Neural cell (in vitro differentiated cells): ENCODE results near the gene C9orf57. TPM values are rescaled to one million over a fixed set of nuclear protein-coding genes. Genes with fewer than 3 reads are reported as not detected.

Experiments
- H2AFZ ChIP-seq: fragments of 200-600, 300-800 bp; sonication (generic), shearing (Covaris generic); 2 replicates; pipeline ENCODE4 v1.6.0; 2014; ENCODE audit warnings: low read depth, mild to moderate bottlenecking, antibody characterized with exemption, low read length, moderate library complexity
- H3F3A ChIP-seq: fragments of 200-600 bp; shearing (Covaris generic); 2 replicates; pipeline ENCODE4 v1.6.1; 2016; ENCODE audit warnings: mild to moderate bottlenecking, moderate library complexity, mixed read lengths, antibody characterized with exemption, low read length; ENCODE audit not compliant: insufficient read depth, poor library complexity, severe bottlenecking
- H3K27ac ChIP-seq: fragments of 200-600, 300-800 bp; sonication (generic), shearing (Covaris generic); 2 replicates; pipeline ENCODE4 v1.5.1; 2014; ENCODE audit warnings: mild to moderate bottlenecking, low read length, moderate library complexity
- H3K27me3 ChIP-seq: fragments of 300-800, 200-600 bp; sonication (generic), shearing (Covaris generic); 2 replicates; pipeline ENCODE4 v1.6.0; 2014; ENCODE audit warnings: mild to moderate bottlenecking, low read depth, low read length, moderate library complexity; ENCODE audit not compliant: insufficient read depth
- H3K36me3 ChIP-seq: fragments of 300-800, 200-600 bp; sonication (generic), shearing (Covaris generic); 2 replicates; pipeline ENCODE4 v1.5.1; 2014; ENCODE audit warnings: mild to moderate bottlenecking, antibody characterized with exemption, low read length, moderate library complexity; ENCODE audit not compliant: insufficient read depth
- H3K4me2 ChIP-seq: fragments of 300-800, 200-600 bp; sonication (generic), shearing (Covaris generic); 2 replicates; pipeline ENCODE4 v1.6.0; 2014; ENCODE audit warnings: mild to moderate bottlenecking, low read length
- H3K4me3 ChIP-seq: fragments of 300-800, 200-600 bp; sonication (generic), shearing (Covaris generic); 2 replicates; pipeline ENCODE4 v1.5.1; 2014; ENCODE audit warnings: mild to moderate bottlenecking, low read length, moderate library complexity
- H3K79me2 ChIP-seq: fragments of 200-600 bp; shearing (Covaris generic); replicated peaks from 2 replicates; pipeline ENCODE4 v1.6.0; 2014; ENCODE audit warnings: mild to moderate bottlenecking, low read length, moderate library complexity; ENCODE audit not compliant: insufficient read depth
- H3K9ac ChIP-seq: fragments of 300-800, 200-600 bp; sonication (generic), shearing (Covaris generic); 2 replicates; pipeline ENCODE4 v1.6.1; 2016; ENCODE audit warnings: mild to moderate bottlenecking, low read length, mixed read lengths
- H3K9me2 ChIP-seq: fragments of 200-600 bp; shearing (Covaris generic); 2 replicates; pipeline ENCODE4 v1.6.1; 2016; ENCODE audit warnings: mild to moderate bottlenecking, low read length, mixed read lengths; ENCODE audit not compliant: insufficient read depth
- H3K9me3 ChIP-seq: fragments of 200-600, 300-800 bp; sonication (generic), shearing (Covaris generic); 2 replicates; pipeline ENCODE4 v1.6.1; 2016; ENCODE audit warnings: mild to moderate bottlenecking, mixed run types, low read length, moderate library complexity, mixed read lengths
- H4K20me1 ChIP-seq: fragments of 200-600 bp; shearing (Covaris generic); 2 replicates; pipeline ENCODE4 v1.6.1; 2016; ENCODE audit warnings: mild to moderate bottlenecking, mixed run types; ENCODE audit not compliant: insufficient read depth
- EP300 ChIP-seq: fragments of 450-650 bp; conservative IDR thresholded peaks from 2 replicates; pipeline ENCODE4 v1.6.1; 2014; ENCODE audit warnings: antibody characterized with exemption, mild to moderate bottlenecking, moderate library complexity; ENCODE audit not compliant: poor library complexity, severe bottlenecking
- EZH2 ChIP-seq: fragments of 200-600, 300-800 bp; shearing (Covaris generic), sonication (generic); IDR thresholded peaks from 2 replicates; pipeline ENCODE4 v1.6.1; 2014; ENCODE audit warnings: antibody characterized with exemption, low read length, borderline replicate concordance, mild to moderate bottlenecking; ENCODE audit not compliant: insufficient read depth, poor library complexity, severe bottlenecking
- MXI1 ChIP-seq: fragments of 450-650 bp; conservative IDR thresholded peaks from 2 replicates; pipeline ENCODE4 v1.6.1; 2014; ENCODE audit warnings: antibody characterized with exemption, mild to moderate bottlenecking; ENCODE audit not compliant: poor library complexity, severe bottlenecking
- POLR2AphosphoS5 ChIP-seq: IDR thresholded peaks from 2 replicates; pipeline ENCODE4 v1.6.1; 2012
- RAD21 ChIP-seq: fragments of 450-650 bp; conservative IDR thresholded peaks from 2 replicates; pipeline ENCODE4 v1.6.1; 2014; ENCODE audit warnings: antibody characterized with exemption, mild to moderate bottlenecking, moderate library complexity
- SMC3 ChIP-seq: fragments of 450-650 bp; conservative IDR thresholded peaks from 2 replicates; pipeline ENCODE4 v1.6.1; 2014; ENCODE audit warnings: antibody characterized with exemption, mild to moderate bottlenecking, moderate library complexity; ENCODE audit not compliant: poor library complexity
- TAF1 ChIP-seq: IDR thresholded peaks from 2 replicates; pipeline ENCODE4 v1.6.1; 2012; ENCODE audit warnings: low read depth
- polyA plus RNA-seq: library from polyadenylated mRNA; depleted of rRNA; stranded (reverse); fragments of >200 nt; gene quantifications from 2 replicates; pipeline ENCODE4 v1.2.3, GENCODE V29; 2014
- TF ChIP-seq, protein P1 (sequence below): IDR thresholded peaks from 2 replicates; pipeline ENCODE4 v1.6.1; 2012; ENCODE audit warnings: borderline replicate concordance
- TF ChIP-seq, protein P2 (sequence below): fragments of 450-650 bp; IDR thresholded peaks from 2 replicates; pipeline ENCODE4 v1.5.1; 2014; ENCODE audit warnings: antibody characterized with exemption, mild to moderate bottlenecking, moderate library complexity; ENCODE audit not compliant: poor library complexity, severe bottlenecking

The C9orf57 gene
- polyA plus RNA-seq, 1 donor from 2014 or later = not detected

DNA sequence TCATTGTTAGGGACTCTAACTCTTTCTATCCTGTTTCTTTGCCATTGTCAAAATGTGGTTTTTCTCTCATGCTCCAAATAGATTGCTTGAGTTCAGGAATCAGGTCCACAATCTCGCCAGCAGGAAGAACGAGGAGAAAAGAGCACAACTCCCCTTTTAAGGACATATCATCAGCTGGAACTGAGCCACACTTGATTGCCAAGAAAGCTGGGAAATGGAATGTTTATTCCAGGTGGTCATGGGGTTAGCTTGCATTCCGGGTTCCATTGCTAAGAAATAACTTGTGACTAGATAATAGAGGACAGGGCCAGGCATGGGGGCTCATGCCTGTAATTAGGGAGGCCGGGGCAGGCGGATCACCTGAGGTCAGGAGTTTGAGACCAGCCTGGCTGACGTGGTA is 32.4 kb upstream of the C9orf57 start:
- Histone ChIP-seq H4K20me1 (no peaks in the 10 kb centered on the region), H3K27me3 (no peaks in the 10 kb centered on the region), H3K27ac (no peak overlapping the region), H3K79me2 (no peaks in the 10 kb centered on the region), H3K9me2 (no peaks in the 10 kb centered on the region), H3K4me3 (no peak overlapping the region), H3K36me3 (no peaks in the 10 kb centered on the region), H2AFZ (no peak overlapping the region), H3K9me3 (no peaks in the 10 kb centered on the region), H3F3A (no peaks in the 10 kb centered on the region), H3K4me2 (no peak overlapping the region), H3K9ac (no peak overlapping the region)
- TF ChIP-seq SMC3 = no peak
- no peak for TF ChIP-seq POLR2AphosphoS5
- TF ChIP-seq TAF1 = no peak

DNA sequence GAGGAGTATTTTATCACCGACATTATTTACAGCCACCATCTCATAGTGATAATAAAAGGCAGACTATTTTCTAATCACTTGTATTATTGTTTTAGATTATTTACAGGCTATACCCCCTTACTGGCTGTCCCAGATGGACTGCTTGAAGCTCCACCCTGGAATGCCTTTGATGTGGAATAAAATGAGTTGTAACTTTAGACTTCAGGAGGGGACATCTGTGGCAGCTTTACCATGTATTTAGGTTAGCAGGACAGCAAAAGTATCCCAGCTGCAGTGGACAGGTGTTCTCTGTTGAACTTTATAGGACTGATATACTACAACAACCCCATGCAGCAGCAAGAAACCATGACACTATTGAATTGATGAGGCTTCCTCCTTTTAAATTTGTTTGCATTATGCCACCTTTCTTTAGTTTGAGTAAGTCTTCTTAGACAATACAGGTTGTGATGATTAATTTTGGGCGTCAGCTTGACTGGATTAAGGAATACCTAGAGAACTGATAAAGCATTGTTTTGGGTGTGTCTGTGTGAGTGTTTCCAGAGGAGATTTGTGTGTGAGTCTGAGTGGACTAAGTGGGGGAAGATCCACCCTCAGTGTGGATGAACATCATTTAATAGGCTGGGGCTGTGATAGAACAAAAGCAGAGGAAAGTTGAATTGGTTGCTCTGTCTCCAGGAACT is 29.2 kb upstream of the C9orf57 start:
- Histone ChIP-seq H3F3A (no peaks in the 10 kb centered on the region), H3K27ac (no peak overlapping the region), H3K27me3 (no peaks in the 10 kb centered on the region), H3K36me3 (no peaks in the 10 kb centered on the region), H4K20me1 (no peaks in the 10 kb centered on the region), H2AFZ (no peak overlapping the region), H3K4me3 (no peak overlapping the region), H3K9ac (no peak overlapping the region), H3K9me2 (no peaks in the 10 kb centered on the region), H3K9me3 (no peaks in the 10 kb centered on the region), H3K79me2 (no peaks in the 10 kb centered on the region), H3K4me2 (no peak overlapping the region)
- no peak for TF ChIP-seq EP300
- TF ChIP-seq SMC3 = no peak
- no peak for TF ChIP-seq MXI1
- no peak for TF ChIP-seq TAF1
- TF ChIP-seq, protein P1, sequence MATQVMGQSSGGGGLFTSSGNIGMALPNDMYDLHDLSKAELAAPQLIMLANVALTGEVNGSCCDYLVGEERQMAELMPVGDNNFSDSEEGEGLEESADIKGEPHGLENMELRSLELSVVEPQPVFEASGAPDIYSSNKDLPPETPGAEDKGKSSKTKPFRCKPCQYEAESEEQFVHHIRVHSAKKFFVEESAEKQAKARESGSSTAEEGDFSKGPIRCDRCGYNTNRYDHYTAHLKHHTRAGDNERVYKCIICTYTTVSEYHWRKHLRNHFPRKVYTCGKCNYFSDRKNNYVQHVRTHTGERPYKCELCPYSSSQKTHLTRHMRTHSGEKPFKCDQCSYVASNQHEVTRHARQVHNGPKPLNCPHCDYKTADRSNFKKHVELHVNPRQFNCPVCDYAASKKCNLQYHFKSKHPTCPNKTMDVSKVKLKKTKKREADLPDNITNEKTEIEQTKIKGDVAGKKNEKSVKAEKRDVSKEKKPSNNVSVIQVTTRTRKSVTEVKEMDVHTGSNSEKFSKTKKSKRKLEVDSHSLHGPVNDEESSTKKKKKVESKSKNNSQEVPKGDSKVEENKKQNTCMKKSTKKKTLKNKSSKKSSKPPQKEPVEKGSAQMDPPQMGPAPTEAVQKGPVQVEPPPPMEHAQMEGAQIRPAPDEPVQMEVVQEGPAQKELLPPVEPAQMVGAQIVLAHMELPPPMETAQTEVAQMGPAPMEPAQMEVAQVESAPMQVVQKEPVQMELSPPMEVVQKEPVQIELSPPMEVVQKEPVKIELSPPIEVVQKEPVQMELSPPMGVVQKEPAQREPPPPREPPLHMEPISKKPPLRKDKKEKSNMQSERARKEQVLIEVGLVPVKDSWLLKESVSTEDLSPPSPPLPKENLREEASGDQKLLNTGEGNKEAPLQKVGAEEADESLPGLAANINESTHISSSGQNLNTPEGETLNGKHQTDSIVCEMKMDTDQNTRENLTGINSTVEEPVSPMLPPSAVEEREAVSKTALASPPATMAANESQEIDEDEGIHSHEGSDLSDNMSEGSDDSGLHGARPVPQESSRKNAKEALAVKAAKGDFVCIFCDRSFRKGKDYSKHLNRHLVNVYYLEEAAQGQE = no peak
- no peak for TF ChIP-seq EZH2
- TF ChIP-seq, protein P2, sequence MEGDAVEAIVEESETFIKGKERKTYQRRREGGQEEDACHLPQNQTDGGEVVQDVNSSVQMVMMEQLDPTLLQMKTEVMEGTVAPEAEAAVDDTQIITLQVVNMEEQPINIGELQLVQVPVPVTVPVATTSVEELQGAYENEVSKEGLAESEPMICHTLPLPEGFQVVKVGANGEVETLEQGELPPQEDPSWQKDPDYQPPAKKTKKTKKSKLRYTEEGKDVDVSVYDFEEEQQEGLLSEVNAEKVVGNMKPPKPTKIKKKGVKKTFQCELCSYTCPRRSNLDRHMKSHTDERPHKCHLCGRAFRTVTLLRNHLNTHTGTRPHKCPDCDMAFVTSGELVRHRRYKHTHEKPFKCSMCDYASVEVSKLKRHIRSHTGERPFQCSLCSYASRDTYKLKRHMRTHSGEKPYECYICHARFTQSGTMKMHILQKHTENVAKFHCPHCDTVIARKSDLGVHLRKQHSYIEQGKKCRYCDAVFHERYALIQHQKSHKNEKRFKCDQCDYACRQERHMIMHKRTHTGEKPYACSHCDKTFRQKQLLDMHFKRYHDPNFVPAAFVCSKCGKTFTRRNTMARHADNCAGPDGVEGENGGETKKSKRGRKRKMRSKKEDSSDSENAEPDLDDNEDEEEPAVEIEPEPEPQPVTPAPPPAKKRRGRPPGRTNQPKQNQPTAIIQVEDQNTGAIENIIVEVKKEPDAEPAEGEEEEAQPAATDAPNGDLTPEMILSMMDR = no peak
- TF ChIP-seq POLR2AphosphoS5 = no peak
- TF ChIP-seq RAD21 = no peak
